ENCODE measurements around the gene GPX3.

GPX3 gene

DNA sequence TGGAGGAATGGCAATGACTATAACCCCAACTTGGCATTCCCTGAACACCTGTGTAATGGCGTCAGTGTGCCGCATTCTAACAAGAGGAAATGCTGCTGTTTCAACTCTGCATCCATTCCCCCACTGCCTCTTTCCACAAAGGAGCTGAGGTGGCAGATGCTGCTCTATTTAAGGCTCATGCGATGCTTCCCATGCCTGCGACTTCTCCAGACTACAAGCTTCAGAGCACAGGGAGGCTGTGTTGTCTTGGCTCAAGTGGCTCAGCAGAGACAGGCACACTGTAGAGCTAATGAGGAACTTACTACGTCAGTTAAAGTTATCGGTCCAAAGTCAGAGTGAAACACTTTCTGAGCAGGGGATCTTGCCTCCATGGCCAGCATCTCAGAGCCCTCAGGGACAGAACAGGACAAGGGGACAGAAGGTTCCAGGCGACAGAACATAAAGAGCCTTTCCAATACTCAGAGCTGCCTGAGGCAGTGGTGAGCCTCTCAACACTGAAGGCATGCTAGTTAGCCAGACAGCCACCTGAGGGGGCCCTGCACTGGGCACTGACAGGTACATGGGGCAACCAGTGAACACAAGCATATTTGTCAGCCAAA, 38.6 kb downstream of the GPX3 start:
- DNase-seq = no peak

DNA sequence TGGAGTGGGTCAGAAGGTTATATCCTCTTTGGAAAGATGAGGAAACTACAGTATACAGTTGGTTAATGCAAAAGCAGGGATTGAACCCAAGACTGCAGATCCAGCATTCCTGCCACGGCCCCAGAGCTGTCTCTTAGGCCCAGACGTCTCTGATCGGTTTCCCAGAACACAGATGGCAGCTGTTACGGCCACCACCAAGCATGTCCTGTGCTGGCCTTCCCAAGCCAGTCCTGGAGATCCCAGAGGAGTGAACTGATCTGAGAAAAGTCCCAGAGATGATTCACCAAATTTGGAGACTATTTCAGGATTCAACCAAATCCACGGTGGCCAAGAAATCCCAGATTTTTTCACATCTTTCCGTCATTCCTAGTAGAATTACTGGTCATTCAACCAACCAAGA, 40.4 kb downstream of the GPX3 start:
- no peak for DNase-seq

GRCh38 chr5:151062405-151063141, 42.2 kb downstream of the GPX3 start:
- DNase-seq = no peak

DNA sequence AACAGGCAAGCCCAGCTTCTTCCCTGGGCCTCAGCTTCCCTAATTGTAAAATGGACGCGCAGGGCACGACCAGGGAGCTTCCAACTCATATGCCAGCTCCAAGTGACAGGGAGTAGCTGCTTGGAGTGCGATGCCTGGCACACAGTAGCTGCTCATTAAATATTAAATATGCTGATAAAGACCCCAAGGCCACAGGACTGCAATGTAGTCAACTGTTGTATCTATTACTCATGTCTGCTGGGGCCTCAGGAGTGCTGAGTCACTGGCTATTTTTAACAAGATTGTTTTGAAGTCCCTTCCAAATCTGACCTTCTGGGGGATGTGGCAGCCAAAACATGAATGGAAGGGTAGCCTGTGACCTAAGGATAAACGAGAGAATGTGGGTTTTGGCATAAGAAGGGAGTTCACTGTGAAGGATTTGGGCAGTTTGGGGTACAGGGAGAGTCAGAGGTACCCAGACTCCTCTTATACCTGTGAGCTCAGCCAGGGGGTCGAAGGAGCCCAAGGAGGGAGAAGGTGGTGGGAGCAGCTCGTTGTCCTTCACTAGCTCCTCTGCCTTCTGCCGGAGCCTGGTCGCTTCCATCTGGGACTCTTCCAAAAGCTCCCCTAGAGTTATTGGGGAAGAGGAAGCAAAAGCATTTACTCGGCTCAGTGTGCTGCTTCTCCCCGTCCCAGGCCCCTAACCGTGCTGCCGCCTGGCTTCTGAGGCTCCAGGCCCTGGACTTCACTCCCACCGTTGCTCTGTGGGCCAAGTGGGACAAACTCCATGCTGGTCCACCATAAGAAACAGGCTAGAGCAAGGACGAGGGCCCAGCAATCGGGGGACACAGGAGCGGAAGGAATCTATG, 43.0 kb downstream of the GPX3 start:
- no peak for DNase-seq

DNA sequence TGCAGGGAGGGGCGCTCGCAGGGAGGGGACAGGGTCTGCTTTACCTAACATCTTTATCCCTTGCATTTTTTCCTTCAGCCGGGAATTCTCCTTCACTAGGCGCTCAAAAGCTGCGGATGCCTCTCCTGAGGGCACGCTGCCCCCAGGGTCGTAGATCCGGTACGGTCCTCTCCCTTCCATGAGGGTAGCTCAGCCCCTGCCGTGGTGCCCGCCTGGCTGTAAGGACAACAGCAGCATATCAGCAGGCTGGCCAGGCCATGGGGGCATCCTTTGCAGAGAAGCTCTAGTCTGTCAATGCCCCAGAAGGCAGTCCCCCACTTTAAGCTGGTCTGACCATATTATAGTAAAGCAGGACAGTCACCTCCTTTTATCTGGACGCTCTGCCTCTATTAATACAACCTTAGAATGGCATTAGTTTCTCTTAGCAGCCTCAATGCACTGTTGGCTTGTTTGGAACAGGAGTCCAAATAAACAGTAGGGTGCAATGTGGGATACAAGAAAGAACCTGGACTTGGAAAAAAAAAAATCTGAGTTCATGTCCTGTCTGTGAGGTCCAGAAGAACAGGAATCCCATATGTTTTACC, 44.6 kb downstream of the GPX3 start:
- DNase-seq = no peak

DNA sequence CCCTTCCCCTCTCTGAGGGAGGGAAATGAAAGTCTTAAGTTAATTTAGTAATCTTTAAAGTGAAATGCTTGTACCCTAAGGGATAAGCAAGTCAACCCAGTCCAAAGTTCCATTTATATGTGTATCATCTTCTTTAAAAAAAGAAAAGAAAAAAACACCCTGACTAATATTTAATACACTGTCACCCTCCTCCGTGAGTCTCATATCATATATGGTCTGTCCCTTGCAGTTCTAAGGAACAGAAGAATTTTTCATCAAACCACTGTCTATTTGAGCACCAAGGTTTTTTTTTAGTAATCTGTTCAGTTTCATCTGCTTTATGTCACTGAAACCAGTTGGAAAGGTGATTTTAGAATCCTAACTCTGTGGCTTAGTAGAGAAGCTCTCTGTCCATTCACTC, 45.2 kb downstream of the GPX3 start:
- no peak for DNase-seq

- no peak for DNase-seq
Measured at GRCh38 chr5:151066920-151067319, 46.5 kb downstream of the GPX3 start.

- no peak for DNase-seq
Measured at GRCh38 chr5:151067632-151068432, 47.4 kb downstream of the GPX3 start.

GRCh38 chr5:151068433-151069197, 48.2 kb downstream of the GPX3 start:
- DNase-seq = peak; percentile 25

DNA sequence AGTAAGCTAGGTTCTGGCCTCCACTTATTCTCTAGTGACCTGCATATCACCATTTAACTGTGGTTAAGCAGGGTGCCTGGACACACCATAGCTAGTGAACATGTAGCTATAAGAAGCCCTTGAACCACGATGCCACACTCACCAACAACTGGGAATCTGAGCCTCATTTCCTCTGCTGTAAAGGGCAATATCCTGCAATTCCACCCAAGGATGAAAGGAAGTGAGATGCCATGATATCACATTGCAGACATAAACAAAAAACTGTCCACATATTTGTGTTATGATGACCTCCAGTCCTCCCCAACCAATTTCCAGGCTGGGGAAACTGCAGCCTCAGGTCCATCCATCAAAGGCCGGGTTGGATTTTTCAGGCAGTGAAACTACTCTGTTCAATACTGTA, 50.1 kb downstream of the GPX3 start:
- no peak for DNase-seq

DNA sequence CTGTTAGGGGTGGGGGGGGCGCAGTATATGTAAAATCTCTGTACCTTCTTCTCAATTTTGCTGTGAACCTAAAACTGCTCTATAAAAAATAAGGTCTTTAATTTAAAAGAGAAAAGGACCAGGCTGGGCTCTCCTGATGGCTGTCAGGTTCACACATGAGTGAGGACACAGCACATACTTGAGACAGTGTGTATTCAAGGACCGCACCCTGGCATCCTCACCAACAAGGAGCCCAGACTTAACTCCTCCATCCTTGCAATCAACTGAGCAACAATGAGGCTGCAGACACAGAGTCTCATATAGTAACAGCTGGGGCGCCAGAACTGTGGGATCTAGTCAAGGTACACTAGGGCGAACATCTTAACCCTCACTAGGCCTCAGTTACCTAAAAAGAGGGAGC, 50.6 kb downstream of the GPX3 start:
- no peak for DNase-seq

DNA sequence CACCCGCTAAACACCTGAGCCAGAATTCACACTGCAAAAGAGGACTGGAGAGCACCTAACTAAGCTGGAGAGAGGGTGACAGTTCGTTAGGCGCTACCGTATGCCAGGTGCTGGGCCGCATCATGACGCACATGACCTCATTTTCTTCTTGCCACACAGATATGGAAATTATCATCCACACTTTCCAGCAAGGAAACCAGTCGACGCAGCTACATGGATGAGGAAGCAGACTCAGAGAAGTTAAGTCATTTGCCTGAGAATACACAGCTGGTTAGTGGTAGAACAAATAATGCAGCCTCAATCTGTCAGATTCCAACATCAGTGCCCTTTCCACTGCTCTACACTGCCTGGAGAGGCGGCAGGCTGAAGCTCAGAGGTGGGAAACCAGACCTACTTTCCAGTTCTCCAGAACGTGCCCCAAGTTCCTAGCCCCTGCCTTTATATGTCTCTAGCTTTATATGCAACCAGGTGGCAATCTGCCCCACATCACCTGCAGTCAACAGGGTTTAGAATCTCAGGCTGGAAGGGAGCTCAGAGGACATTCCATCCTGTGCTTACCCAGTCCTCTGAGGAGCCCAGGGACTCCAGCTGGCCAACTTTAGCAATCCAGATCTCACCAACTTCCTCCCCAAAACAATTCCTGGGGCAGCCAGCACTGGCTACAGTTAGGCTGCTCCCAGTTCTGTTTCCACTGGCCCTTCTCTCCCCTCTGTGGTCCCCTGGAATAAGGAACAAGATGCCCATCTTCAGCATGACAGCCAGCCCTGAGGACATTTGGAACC, 51.6 kb downstream of the GPX3 start:
- DNase-seq = no peak

GRCh38 chr5:151072630-151073025, 52.2 kb downstream of the GPX3 start:
- no peak for DNase-seq

DNA sequence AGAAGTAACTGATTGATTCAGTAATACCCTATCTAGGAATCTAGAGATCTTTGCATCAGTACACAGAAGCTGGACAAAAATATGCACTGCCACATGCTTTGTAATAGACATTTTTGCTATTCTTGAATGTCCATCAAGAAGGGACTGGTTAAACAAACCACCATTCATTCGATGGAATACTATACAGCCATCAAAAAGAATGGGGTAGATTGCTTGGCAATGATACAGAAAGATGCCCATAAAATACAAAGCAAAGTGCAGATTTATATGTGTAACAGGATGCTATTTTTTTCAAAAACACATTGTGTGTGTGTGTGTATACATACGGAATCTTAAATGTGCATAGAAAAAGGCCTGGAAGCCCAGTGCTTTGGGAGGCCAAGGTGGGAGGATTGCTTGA, 52.9 kb downstream of the GPX3 start:
- no peak for DNase-seq

GRCh38 chr5:151074557-151074956, 54.2 kb downstream of the GPX3 start:
- DNase-seq = no peak

DNA sequence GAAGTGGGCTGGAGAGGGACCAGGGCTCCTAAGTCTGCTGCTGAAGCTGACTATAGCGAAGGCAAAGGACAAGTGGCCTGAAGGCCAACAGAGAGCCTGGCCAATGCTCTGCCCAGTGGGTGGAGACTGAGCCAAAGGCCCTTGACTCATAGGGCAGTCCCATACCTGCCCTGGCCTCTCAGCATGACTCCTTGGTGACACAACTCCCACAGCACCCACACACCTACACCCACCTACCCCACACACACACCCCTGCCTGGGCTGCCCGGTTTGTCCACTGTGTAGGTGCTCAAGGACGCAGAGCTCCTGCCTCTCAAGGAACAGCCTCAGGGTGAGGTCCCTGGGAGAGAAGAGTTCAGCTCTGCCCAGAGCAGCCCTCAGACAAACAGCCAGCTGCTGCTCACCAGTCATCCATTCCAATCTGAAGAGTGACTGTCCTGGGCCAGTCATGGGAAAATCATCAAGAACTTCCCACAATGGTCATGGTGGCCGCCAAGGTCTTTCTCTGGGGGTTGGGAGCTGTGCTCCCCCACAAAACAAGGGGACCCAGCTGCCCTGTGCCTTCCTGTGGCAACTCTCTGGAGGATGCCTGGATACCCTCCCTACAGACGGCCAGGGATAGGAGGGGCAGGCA, 55.4 kb downstream of the GPX3 start:
- no peak for DNase-seq

- DNase-seq = no peak
Measured at GRCh38 chr5:151076616-151077015, 56.2 kb downstream of the GPX3 start.

- no peak for DNase-seq
Measured at GRCh38 chr5:151077419-151077818, 57.0 kb downstream of the GPX3 start.

DNA sequence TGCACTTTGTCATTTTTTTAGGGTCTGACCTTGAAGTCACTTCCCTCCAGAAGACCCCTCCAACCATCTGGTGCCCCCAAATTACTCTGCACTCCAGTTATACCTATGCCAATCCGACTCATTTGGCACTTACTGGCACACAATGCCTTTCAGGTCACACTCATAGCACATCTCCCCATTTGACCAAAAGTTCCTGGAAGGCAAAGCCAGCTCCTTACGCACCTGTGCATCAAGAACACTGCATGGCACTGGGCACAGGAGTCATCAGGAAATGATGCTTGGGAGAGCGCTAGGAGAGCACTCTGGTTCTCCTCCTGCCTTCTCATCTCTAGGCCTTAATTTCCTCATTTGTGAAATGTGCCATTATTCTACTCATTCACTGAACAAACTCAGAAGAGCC, 57.6 kb downstream of the GPX3 start:
- DNase-seq = no peak
